CD4-positive, alpha-beta T cell (primary cell): Measurements from ENCODE around the gene GPR31. TPM values are rescaled to one million over a fixed set of nuclear protein-coding genes. Genes with fewer than 3 reads are reported as not detected.
"Not testable (repeated sequence)": the region's sequence is repeated elsewhere in the genome, so short reads cannot be mapped to it uniquely, and the experiment has no call there.

ENCODE experiments used
- ATAC-seq: fragments of 200-7000 bp; cut with Tn5 transposase; one replicate; pipeline ENCODE4 v1.10.0; 2022; ENCODE audit warnings: mild to moderate bottlenecking; ENCODE audit not compliant: poor library complexity
- CTCF ChIA-PET: fragments of 350-600 bp; sonication (Branson Sonifier 250); formaldehyde crosslinking; loops from one replicate; lab custom pipeline; 2021; ENCODE audit warnings: antibody characterized with exemption, inconsistent platforms; lab: Charles Lee
- POLR2A ChIA-PET: fragments of 350-600 bp; sonication (Branson Sonifier 250); formaldehyde crosslinking; loops from one replicate; lab custom pipeline; 2021; ENCODE audit warnings: antibody characterized with exemption, inconsistent platforms; lab: Charles Lee
- DNase-seq, 14 experiments: peaks; one replicate each; pipeline ENCODE4 v3.0.0-alpha.2; 2013 to 2020; ENCODE audit warnings: mixed read lengths in 2 of 14
- H3K27ac ChIP-seq, 2 donors: one replicate each; pipeline versions ENCODE4 v1.5.1 to v1.7.0; 2013; ENCODE audit warnings: low read length in 2 of 2, low read depth in 1 of 2, mild to moderate bottlenecking in 1 of 2
- H3K27me3 ChIP-seq, 2 experiments: 1 replicate in 1 of 2; 2 replicates in 1 of 2; pipeline versions ENCODE4 v1.6.1 to v1.7.0; 2013; ENCODE audit warnings: low read length in 2 of 2, control low read depth in 1 of 2, mild to moderate bottlenecking in 1 of 2, moderate library complexity in 1 of 2; ENCODE audit not compliant: insufficient read depth in 2 of 2, control insufficient read depth in 1 of 2
- H3K36me3 ChIP-seq: one replicate; pipeline ENCODE4 v1.6.1; 2013; ENCODE audit warnings: low read length, control low read depth; ENCODE audit not compliant: insufficient read depth
- H3K4me1 ChIP-seq: one replicate; pipeline ENCODE4 v1.6.1; 2013; ENCODE audit warnings: low read length, control low read depth; ENCODE audit not compliant: insufficient read depth
- H3K4me3 ChIP-seq: one replicate; pipeline ENCODE4 v1.5.1; 2013; ENCODE audit warnings: mild to moderate bottlenecking, low read length, moderate library complexity
- H3K9me3 ChIP-seq, 2 experiments: 1 replicate in 1 of 2; 2 replicates in 1 of 2; pipeline versions ENCODE4 v1.6.1 to v1.7.0; 2013; ENCODE audit warnings: low read length in 2 of 2, mild to moderate bottlenecking in 2 of 2, control low read depth in 1 of 2, moderate library complexity in 1 of 2; ENCODE audit not compliant: control insufficient read depth in 1 of 2, insufficient read depth in 1 of 2
- H3K27ac Mint-ChIP-seq: one replicate; pipeline ENCODE4 v1.8.0; 2020; ENCODE audit warnings: mixed read lengths
- H3K27me3 Mint-ChIP-seq: one replicate; pipeline ENCODE4 v1.8.0; 2021; ENCODE audit warnings: mixed read lengths
- H3K36me3 Mint-ChIP-seq: one replicate; pipeline ENCODE4 v1.8.0; 2021; ENCODE audit warnings: low read depth, mixed read lengths
- H3K4me1 Mint-ChIP-seq: one replicate; pipeline ENCODE4 v1.8.0; 2021; ENCODE audit warnings: low read depth, mixed read lengths
- H3K4me3 Mint-ChIP-seq: one replicate; pipeline ENCODE4 v1.8.0; 2020; ENCODE audit warnings: mild to moderate bottlenecking, mixed read lengths
- H3K9me3 Mint-ChIP-seq: one replicate; pipeline ENCODE4 v1.8.0; 2020; ENCODE audit warnings: mixed read lengths
- CTCF ChIP-seq: fragments of 200-600 bp; IDR thresholded peaks from one replicate; pipeline ENCODE4 v1.8.0; 2022; ENCODE audit warnings: antibody characterized with exemption, mild to moderate bottlenecking
- intact Hi-C, 2 experiments: fragments of 100-400 bp; cut with DNase I in 1 of 2; cut with micrococcal nuclease in 1 of 2; formaldehyde crosslinking; loops; one replicate each; pipeline versions ENCODE4 v1.15.1 to v1.9.0; 2023 to 2025; cut with DNase I, micrococcal nuclease
- polyA plus RNA-seq, 2 donors: library from polyadenylated mRNA; unstranded; fragments of 120-200 nt; gene quantifications; one replicate each; pipeline ENCODE4 v1.2.1, GENCODE V29; 2013
- total RNA-seq, 174 experiments: library from RNA in 2 of 174; stranded (reverse) in 2 of 174; gene quantifications; one replicate each; pipeline ENCODE4 v1.2.3 and lab custom pipeline; 2021 to 2026

Gene GPR31
- total RNA-seq = not detected
- polyA plus RNA-seq (2013, experiment 1 of 2) = 0.03 TPM
- 0.07 TPM for polyA plus RNA-seq (2013, experiment 2 of 2)
- 0 to 4.2 (median 0) reads per million in 172 experiments for total RNA-seq (lab: John Stamatoyannopoulos, UW)

GRCh38 chr6:167157863-167158262 is at the start of gene GPR31:
Gene GPR31 (minus strand): TSS chr6:167157980. CDS start chr6:167157831, 149 bp downstream.
- no peak within 1 kb of the TSS for H3K27ac ChIP-seq

GRCh38 chr6:167207527-167207926 is 49.7 kb upstream of the GPR31 start:
- Histone ChIP-seq H3K9me3 (no peaks in the 10 kb centered on the region), H3K27me3 (no peaks in the 10 kb centered on the region), H3K36me3 (no peaks in the 10 kb centered on the region), H3K4me3 (no peak overlapping the region), H3K27ac (no peak overlapping the region), H3K4me1 (no peaks in the 10 kb centered on the region)
- H3K9me3 Mint-ChIP-seq = no peaks in the 10 kb centered on the region
- H3K4me3 Mint-ChIP-seq = no peak overlapping the region
- no peak overlapping the region for H3K27ac Mint-ChIP-seq
- no peak for TF ChIP-seq CTCF
- intact Hi-C loops = no loop called here
- no peaks in the 10 kb centered on the region for H3K36me3 Mint-ChIP-seq
- peaks cover 8% of the 10 kb centered on the region for H3K27me3 Mint-ChIP-seq
- ChIA-PET CTCF (no interaction called here), POLR2A (no interaction called here)
- H3K4me1 Mint-ChIP-seq = no peaks in the 10 kb centered on the region
- ATAC-seq (no peak), DNase-seq (no peak)

More at GRCh38 chr6:167157863-167158262, at the start of gene GPR31:
- Histone ChIP-seq H3K36me3 (no peaks in the 10 kb centered on the region), H3K27me3 (no peaks in the 10 kb centered on the region), H3K9me3 (no peaks in the 10 kb centered on the region), H3K4me1 (peaks cover 6% of the 10 kb centered on the region), H3K4me3 (no peak within 1 kb of the TSS)
- Mint-ChIP-seq H3K27me3 (peaks cover 4% of the 10 kb centered on the region), H3K4me1 (peaks cover 3% of the 10 kb centered on the region), H3K4me3 (no peak within 1 kb of the TSS), H3K36me3 (no peaks in the 10 kb centered on the region), H3K27ac (no peak within 1 kb of the TSS), H3K9me3 (no peaks in the 10 kb centered on the region)
- no peak for TF ChIP-seq CTCF
- intact Hi-C loops = no loop called here
- ChIA-PET CTCF (no interaction called here), POLR2A (no interaction called here)
- DNase-seq = peak in 1 of 14 experiments; percentile 19
- ATAC-seq = no peak

- DNase-seq, POLR2A ChIA-PET, H3K4me3 ChIP-seq, H3K36me3 Mint-ChIP-seq, H3K4me1 ChIP-seq, H3K4me1 Mint-ChIP-seq, H3K27ac ChIP-seq, H3K27ac Mint-ChIP-seq, H3K36me3 ChIP-seq, H3K4me3 Mint-ChIP-seq, intact Hi-C loops, H3K27me3 ChIP-seq, H3K9me3 Mint-ChIP-seq, CTCF ChIA-PET, H3K9me3 ChIP-seq, ATAC-seq: not testable (repeated sequence)
- peaks cover 27% of the 10 kb centered on the region for H3K27me3 Mint-ChIP-seq
These were observed 47.5 kb upstream of the GPR31 start for GRCh38 chr6:167205316-167205715.

- ATAC-seq, H3K9me3 ChIP-seq, H3K27ac Mint-ChIP-seq, H3K36me3 Mint-ChIP-seq, H3K36me3 ChIP-seq, H3K4me1 ChIP-seq, intact Hi-C loops, H3K4me3 Mint-ChIP-seq, H3K4me3 ChIP-seq, H3K4me1 Mint-ChIP-seq, H3K9me3 Mint-ChIP-seq, DNase-seq, H3K27ac ChIP-seq, CTCF ChIA-PET, H3K27me3 ChIP-seq, POLR2A ChIA-PET: not testable (repeated sequence)
- H3K27me3 Mint-ChIP-seq = peaks cover 30% of the 10 kb centered on the region
These were observed 46.2 kb upstream of the GPR31 start for GRCh38 chr6:167204059-167204348.

- H3K27me3 ChIP-seq, ATAC-seq, H3K4me1 Mint-ChIP-seq, H3K27ac ChIP-seq, H3K4me1 ChIP-seq, H3K36me3 Mint-ChIP-seq, H3K27ac Mint-ChIP-seq, DNase-seq, H3K36me3 ChIP-seq, H3K4me3 Mint-ChIP-seq, H3K9me3 Mint-ChIP-seq, CTCF ChIA-PET, H3K4me3 ChIP-seq, H3K9me3 ChIP-seq, intact Hi-C loops, POLR2A ChIA-PET: not testable (repeated sequence)
- peaks cover 33% of the 10 kb centered on the region for H3K27me3 Mint-ChIP-seq
These were observed 45.7 kb upstream of the GPR31 start for GRCh38 chr6:167203261-167204058.

GRCh38 chr6:167202613-167203012 is 44.8 kb upstream of the GPR31 start:
- H3K9me3 Mint-ChIP-seq, CTCF ChIA-PET, H3K27me3 ChIP-seq, H3K27ac ChIP-seq, intact Hi-C loops, H3K4me1 ChIP-seq, H3K36me3 ChIP-seq, H3K4me1 Mint-ChIP-seq, DNase-seq, H3K36me3 Mint-ChIP-seq, H3K9me3 ChIP-seq, H3K4me3 ChIP-seq, POLR2A ChIA-PET, H3K27ac Mint-ChIP-seq, H3K4me3 Mint-ChIP-seq, ATAC-seq: not testable (repeated sequence)
- peaks cover 41% of the 10 kb centered on the region for H3K27me3 Mint-ChIP-seq
